GM12875 (cell line): Measurements from ENCODE around the gene LIPA.
"Not testable (repeated sequence)": the region's sequence is repeated elsewhere in the genome, so short reads cannot be mapped to it uniquely, and the experiment has no call there.

ENCODE experiments used
- H3K4me3 ChIP-seq: one replicate; pipeline ENCODE4 v1.5.1; 2011; ENCODE audit warnings: low read depth, low read length, control low read depth
- TF ChIP-seq, protein P1 (sequence below): IDR thresholded peaks from 2 replicates; pipeline ENCODE4 v1.5.1; 2011; ENCODE audit warnings: low read depth, mild to moderate bottlenecking, control low read depth, inconsistent platforms, low read length, moderate library complexity, borderline replicate concordance; ENCODE audit not compliant: insufficient read depth

The LIPA gene

DNA sequence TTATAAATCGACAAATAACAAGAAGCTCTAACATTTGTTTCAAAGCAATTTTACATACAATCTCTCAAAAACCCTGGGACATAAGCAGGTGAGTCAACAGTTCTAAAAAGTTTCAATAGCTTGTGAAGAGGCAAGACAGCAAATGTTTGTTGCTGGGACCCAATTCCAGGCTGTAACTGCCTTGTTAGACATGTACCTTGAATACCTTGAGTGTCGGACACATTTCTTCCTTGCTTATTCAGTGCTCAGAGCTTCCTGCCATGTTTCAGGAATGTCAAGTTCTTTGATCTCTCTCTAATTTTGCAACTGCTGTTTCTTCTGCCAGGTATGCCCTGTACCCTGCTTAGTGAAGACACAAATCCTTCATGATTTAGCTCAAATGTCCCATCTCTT is 49.5 kb downstream of the LIPA start:
- TF ChIP-seq, protein P1, sequence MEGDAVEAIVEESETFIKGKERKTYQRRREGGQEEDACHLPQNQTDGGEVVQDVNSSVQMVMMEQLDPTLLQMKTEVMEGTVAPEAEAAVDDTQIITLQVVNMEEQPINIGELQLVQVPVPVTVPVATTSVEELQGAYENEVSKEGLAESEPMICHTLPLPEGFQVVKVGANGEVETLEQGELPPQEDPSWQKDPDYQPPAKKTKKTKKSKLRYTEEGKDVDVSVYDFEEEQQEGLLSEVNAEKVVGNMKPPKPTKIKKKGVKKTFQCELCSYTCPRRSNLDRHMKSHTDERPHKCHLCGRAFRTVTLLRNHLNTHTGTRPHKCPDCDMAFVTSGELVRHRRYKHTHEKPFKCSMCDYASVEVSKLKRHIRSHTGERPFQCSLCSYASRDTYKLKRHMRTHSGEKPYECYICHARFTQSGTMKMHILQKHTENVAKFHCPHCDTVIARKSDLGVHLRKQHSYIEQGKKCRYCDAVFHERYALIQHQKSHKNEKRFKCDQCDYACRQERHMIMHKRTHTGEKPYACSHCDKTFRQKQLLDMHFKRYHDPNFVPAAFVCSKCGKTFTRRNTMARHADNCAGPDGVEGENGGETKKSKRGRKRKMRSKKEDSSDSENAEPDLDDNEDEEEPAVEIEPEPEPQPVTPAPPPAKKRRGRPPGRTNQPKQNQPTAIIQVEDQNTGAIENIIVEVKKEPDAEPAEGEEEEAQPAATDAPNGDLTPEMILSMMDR, result no peak

DNA sequence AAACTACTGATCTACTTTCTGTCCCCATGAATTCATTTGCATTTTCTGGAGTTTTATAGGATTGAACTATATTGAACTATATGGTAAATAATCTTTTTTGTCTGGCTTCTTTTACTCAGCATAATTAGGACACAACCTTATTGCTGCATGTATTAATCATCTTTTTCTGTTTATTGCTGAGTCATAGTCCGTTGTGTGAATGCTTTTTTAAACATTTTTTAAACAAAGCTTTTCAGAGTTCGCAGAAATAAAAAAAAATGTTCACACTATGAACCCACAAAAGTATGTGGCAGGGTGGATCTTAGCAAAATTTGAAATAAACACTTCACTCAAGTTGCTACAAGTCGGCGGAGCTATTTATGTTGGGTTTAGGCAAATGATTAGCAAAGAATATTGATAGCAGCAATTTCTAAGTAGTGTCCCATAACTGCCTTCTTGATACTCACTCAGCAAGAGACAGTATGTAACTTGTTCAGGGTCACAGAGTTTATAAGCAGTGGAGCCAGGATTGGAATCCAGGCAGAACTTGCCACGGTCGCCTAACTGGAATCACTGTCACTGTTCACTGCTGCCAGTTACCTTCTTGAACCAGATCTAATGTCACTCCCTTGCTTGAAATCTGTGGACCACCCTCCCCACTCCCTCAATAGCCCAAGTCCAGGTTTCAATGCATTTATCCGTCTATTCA is 50.1 kb downstream of the LIPA start:
- no peak overlapping the region for H3K4me3 ChIP-seq
- TF ChIP-seq, protein P1, result no peak

More for the DNA sequence above, 49.5 kb downstream of the LIPA start:
- no peak overlapping the region for H3K4me3 ChIP-seq

DNA sequence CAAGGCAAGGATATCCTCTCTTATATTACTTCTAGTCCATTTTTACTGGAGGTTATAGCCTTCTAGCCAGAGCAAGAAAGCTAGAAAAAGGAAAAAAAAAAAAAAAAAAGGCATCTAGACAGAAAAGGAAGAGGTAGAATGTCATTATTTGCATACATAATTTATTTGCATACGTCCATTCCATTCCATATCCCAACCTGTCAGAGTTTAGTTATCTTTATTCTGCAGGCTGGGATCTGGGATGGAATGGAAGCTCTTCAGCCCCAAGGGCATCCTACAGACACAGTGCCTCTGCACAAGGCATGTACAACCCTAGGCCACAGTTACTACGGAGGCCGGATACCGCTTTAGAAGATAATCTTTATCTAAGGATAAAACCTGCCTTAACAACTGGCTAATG is 54.1 kb downstream of the LIPA start:
- H3K4me3 ChIP-seq, result no peak overlapping the region
- TF ChIP-seq, protein P1, result no peak

DNA sequence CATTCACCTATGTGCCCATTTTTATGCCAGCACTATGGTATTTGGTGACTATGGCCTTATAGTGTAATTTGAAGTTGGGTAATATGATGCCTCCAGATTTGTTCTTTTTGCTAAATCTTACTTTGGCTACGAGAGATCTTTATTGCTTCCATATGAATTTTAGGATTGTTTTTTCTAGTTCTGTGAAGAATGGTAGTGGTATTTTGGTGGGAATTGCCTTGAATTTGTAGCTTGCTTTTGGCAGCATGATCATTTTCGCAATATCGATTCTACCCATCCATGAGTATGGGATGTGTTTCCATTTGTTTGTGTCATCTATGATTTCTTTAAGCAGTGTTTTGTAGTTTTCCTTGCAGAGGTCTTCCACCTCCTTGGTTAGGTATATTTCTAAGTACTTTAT is 60.3 kb downstream of the LIPA start:
- not testable (repeated sequence) for H3K4me3 ChIP-seq

DNA sequence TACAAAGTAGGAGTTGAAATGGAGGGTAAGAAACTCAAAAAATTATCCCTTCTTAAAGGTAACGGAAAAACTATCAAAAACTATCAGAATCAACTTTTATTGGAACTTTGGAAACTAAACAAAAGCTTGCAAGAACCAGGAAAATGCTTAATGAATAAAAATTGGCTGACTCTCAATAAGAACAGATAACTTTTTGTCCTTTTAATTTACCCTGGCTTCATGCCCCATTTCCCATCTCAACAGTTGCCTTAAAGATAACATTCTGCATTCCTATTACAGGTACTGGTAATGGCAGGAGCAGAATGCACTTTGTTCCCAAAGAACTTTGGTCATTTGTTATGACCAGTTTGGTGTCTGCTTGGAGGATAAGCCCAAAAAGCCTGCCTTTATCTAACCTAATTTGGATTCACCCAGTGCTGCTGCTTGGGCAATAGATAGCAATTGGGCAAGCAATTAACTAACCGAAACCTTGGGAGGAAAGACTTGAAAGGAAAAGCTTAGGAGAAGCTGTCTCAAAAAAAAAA is 62.3 kb downstream of the LIPA start:
- no peak overlapping the region for H3K4me3 ChIP-seq
- TF ChIP-seq, protein P1, result no peak

DNA sequence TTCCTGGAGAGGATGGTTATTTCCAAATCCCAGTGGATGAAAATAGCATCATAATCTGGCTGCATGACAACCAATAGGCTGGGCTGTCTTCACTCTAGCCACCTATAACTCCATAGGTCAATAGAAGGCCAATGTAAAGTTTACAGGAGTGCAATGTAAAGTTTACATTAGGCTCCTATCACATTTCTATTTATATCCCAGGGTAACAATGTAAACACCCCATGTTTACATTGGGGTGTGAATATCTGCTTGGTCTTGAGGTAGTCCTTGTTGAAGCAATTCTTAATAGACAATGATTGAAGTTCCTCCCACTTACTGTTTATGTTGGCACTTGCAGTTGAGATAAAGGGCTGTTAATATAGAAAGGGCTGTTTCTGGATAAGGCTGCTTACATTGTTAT is 65.9 kb downstream of the LIPA start:
- TF ChIP-seq, protein P1, result no peak
- H3K4me3 ChIP-seq, result no peak overlapping the region

DNA sequence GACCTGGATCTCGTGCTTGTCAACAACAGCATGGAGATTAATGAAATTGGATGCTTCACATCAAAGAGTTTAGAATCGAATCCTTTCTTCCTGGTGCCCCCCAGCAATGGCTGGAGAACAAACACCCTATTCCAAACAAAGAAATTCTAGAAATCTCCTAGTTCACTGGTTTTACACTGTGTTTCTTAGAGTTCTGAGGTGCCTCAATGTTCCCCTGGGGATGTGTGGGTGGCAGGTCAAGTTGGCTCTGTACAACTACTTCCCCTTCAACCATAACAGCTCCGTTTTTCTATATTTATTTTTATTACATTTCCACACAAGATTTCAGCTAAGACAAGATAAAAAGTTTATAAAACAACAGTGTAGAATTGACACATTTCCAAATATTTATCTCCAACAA is 66.9 kb downstream of the LIPA start:
- no peak overlapping the region for H3K4me3 ChIP-seq
- TF ChIP-seq, protein P1, result no peak
